ENCODE measurements around the gene GRAMD4.

DNA sequence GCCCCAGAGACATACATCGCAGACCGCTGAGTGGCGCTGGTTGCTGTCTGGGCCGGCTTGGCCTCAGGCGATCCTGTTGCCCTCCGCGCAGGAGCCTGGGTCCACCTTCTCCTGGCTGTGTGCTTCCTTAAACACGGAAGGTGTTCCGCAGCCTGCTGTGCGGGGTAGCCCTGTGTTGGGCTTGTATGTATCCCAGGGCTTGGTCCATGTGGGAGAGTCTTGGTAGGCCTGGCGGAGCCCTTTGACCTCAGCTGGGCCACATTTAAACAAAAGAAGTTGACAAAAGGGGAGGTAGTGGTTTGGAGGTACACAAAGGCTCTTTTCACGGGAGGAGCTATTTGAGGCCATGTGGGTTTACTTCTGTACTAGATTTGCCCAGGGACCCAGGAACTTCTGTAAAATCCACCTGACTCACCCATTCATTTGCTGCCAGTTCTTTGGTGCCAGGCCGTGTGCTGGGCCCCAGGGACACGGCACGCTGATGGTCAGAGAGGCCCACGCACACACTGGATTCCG lies 11.0 kb upstream of the GRAMD4 start:
- no peak for TF ChIP-seq EZH2phosphoT487 (IDR thresholded peaks at IDR 0.05; ENCODE audit: borderline replicate concordance, low read length)
- TF ChIP-seq, protein P1, sequence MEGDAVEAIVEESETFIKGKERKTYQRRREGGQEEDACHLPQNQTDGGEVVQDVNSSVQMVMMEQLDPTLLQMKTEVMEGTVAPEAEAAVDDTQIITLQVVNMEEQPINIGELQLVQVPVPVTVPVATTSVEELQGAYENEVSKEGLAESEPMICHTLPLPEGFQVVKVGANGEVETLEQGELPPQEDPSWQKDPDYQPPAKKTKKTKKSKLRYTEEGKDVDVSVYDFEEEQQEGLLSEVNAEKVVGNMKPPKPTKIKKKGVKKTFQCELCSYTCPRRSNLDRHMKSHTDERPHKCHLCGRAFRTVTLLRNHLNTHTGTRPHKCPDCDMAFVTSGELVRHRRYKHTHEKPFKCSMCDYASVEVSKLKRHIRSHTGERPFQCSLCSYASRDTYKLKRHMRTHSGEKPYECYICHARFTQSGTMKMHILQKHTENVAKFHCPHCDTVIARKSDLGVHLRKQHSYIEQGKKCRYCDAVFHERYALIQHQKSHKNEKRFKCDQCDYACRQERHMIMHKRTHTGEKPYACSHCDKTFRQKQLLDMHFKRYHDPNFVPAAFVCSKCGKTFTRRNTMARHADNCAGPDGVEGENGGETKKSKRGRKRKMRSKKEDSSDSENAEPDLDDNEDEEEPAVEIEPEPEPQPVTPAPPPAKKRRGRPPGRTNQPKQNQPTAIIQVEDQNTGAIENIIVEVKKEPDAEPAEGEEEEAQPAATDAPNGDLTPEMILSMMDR (IDR thresholded peaks at IDR 0.05; ENCODE audit: low read depth, low read length, poor library complexity, severe bottlenecking) = no peak
